Uterus (tissue), 4 donors: ENCODE data around the gene DYNLRB2. TPM values are rescaled to one million over a fixed set of nuclear protein-coding genes. Genes with fewer than 3 reads are reported as not detected.

Source experiments
- DNase-seq, 2 donors: peaks; one replicate each; pipeline ENCODE4 v3.0.0-alpha.2; 2019 to 2020
- H3K27ac ChIP-seq, 2 donors: fragments of 200-600 bp; sonication (generic); 1 replicate in 1 of 2; 2 replicates in 1 of 2; pipeline ENCODE4 v1.5.1; 2016 to 2018
- H3K27me3 ChIP-seq, 2 donors: fragments of 200-600 bp; sonication (generic); one replicate each; pipeline ENCODE4 v1.5.1; 2018 to 2019; ENCODE audit warnings: control low read depth in 1 of 2
- H3K36me3 ChIP-seq, 2 donors: fragments of 200-600 bp; sonication (generic); one replicate each; pipeline ENCODE4 v1.5.1; 2019; ENCODE audit warnings: control low read depth in 1 of 2
- H3K4me1 ChIP-seq, 2 donors: fragments of 200-600 bp; sonication (generic); one replicate each; pipeline ENCODE4 v1.5.1; 2018 to 2019; ENCODE audit warnings: control low read depth in 1 of 2
- H3K4me3 ChIP-seq, 2 donors: fragments of 200-600 bp; sonication (generic); 1 replicate in 1 of 2; 2 replicates in 1 of 2; pipeline ENCODE4 v1.5.1; 2018 to 2019; ENCODE audit warnings: mild to moderate bottlenecking in 1 of 2
- H3K9me3 ChIP-seq, 2 donors: fragments of 200-600 bp; sonication (generic); one replicate each; pipeline ENCODE4 v1.5.1; 2019; ENCODE audit warnings: control low read depth in 1 of 2
- CTCF ChIP-seq, 4 experiments: fragments of 200-600 bp in 2 of 4; fragments of 450-650 bp in 2 of 4; sonication (generic) in 2 of 4; IDR thresholded peaks; one replicate each; pipeline ENCODE4 v1.5.1; 2016 to 2019; ENCODE audit warnings: antibody characterized with exemption in 4 of 4, mild to moderate bottlenecking in 2 of 4, moderate library complexity in 1 of 4
- POLR2A ChIP-seq, 2 donors: fragments of 450-650 bp; IDR thresholded peaks; one replicate each; pipeline ENCODE4 v1.6.1; 2016; ENCODE audit warnings: antibody characterized with exemption in 2 of 2, mild to moderate bottlenecking in 1 of 2, moderate library complexity in 1 of 2
- intact Hi-C: fragments of 100-400 bp; cut with DNase I; formaldehyde crosslinking; loops from one replicate; pipeline ENCODE4 v1.15.1; 2023; ENCODE audit warnings: low total_unique reads
- total RNA-seq, 4 donors: library from RNA; depleted of rRNA in 3 of 4; stranded (reverse); fragments of >200 nt in 3 of 4; gene quantifications; one replicate each; pipeline versions ENCODE4 v1.1.0 to v1.2.4, GENCODE V29; 2014 to 2023
- donor health status: DM: yes; HTN: yes; CAD: no.

DYNLRB2 gene
- total RNA-seq, 4 donors from 2014 or later = 2.6 to 3.3 TPM; not detected in 2

GRCh38 chr16:80546249-80546648 is 5.5 kb downstream of the DYNLRB2 start:
- TF ChIP-seq CTCF (IDR thresholded peaks at IDR 0.05) (no peak), POLR2A (IDR thresholded peaks at IDR 0.05) (no peak)
- no peaks in the 10 kb centered on the region for H3K4me1 ChIP-seq
- H3K27ac ChIP-seq = no peak overlapping the region
- DNase-seq = no peak
- no peaks in the 10 kb centered on the region for H3K27me3 ChIP-seq
- no peaks in the 10 kb centered on the region for H3K9me3 ChIP-seq
- H3K4me3 ChIP-seq = no peak overlapping the region
- intact Hi-C loops = no loop called here
- no peaks in the 10 kb centered on the region for H3K36me3 ChIP-seq

DNA sequence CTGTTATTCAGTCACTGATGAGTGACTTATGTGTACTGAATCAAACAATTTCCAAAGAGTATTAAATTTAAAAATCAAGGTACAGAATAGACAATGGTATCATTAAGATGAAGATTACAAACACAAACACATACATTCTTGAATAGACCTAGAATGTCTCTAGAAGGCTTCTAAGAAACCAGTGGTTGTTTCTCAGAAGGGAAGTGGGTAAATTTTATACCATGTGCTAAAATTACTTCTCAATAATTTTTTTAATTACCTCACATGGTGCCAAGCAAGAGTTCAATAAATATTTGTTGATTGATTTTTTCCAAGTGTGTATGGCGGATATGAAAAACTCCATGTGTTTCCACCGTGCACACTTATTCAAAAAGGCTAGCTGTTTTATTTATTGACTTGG is 6.4 kb downstream of the DYNLRB2 start:
- intact Hi-C loops = no loop called here
- H3K36me3 ChIP-seq = no peaks in the 10 kb centered on the region
- H3K4me1 ChIP-seq = no peaks in the 10 kb centered on the region
- H3K27me3 ChIP-seq = no peaks in the 10 kb centered on the region
- no peak for DNase-seq
- H3K27ac ChIP-seq = no peak overlapping the region
- no peak overlapping the region for H3K4me3 ChIP-seq
- H3K9me3 ChIP-seq = no peaks in the 10 kb centered on the region
- TF ChIP-seq CTCF (IDR thresholded peaks at IDR 0.05) = no peak

DNA sequence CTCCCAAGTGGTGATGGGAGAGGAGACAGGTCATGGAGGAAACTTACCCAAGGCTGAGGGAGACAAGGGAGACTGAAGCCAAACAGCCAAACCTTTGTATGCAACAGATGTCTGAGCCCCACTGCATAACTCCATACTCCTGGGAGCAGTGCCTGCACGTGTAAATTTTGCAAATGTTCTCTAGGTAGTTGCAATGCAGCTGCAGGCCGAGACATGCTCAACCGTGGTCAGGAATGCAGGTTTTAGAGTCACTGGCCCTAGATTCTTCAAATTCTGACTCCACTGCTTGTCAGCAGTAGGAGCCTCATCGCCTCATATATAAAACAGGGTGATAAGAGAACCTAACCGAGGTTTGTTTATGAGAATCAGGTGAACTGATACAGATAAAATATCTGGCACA is 11.5 kb downstream of the DYNLRB2 start:
- DNase-seq = no peak
- no peaks in the 10 kb centered on the region for H3K27me3 ChIP-seq
- no peaks in the 10 kb centered on the region for H3K4me1 ChIP-seq
- no peak overlapping the region for H3K27ac ChIP-seq
- intact Hi-C loops = no loop called here
- no peaks in the 10 kb centered on the region for H3K9me3 ChIP-seq
- no peaks in the 10 kb centered on the region for H3K36me3 ChIP-seq
- H3K4me3 ChIP-seq = no peak overlapping the region
- no peak for TF ChIP-seq POLR2A (IDR thresholded peaks at IDR 0.05)
- TF ChIP-seq CTCF (IDR thresholded peaks at IDR 0.05) = no peak

- H3K4me1 ChIP-seq = no peaks in the 10 kb centered on the region
- no peaks in the 10 kb centered on the region for H3K27me3 ChIP-seq
- intact Hi-C loops = no loop called here
- H3K36me3 ChIP-seq = no peaks in the 10 kb centered on the region
- DNase-seq = no peak
- H3K9me3 ChIP-seq = no peaks in the 10 kb centered on the region
- no peak overlapping the region for H3K27ac ChIP-seq
- no peak overlapping the region for H3K4me3 ChIP-seq
- no peak for TF ChIP-seq CTCF (IDR thresholded peaks at IDR 0.05)
- no peak for TF ChIP-seq POLR2A (IDR thresholded peaks at IDR 0.05)
Observed at GRCh38 chr16:80554033-80554432, 13.2 kb downstream of the DYNLRB2 start.

GRCh38 chr16:80556481-80556880 is 15.7 kb downstream of the DYNLRB2 start:
- no peaks in the 10 kb centered on the region for H3K4me1 ChIP-seq
- intact Hi-C loops = no loop called here
- TF ChIP-seq CTCF (IDR thresholded peaks at IDR 0.05) = no peak
- TF ChIP-seq POLR2A (IDR thresholded peaks at IDR 0.05) = no peak

More at GRCh38 chr16:80556481-80556880, 15.7 kb downstream of the DYNLRB2 start:
- H3K36me3 ChIP-seq = no peaks in the 10 kb centered on the region
- H3K27ac ChIP-seq = no peak overlapping the region
- H3K4me3 ChIP-seq = no peak overlapping the region
- H3K27me3 ChIP-seq = no peaks in the 10 kb centered on the region
- DNase-seq = no peak
- no peaks in the 10 kb centered on the region for H3K9me3 ChIP-seq
